Measurements from ENCODE around the gene ASPDH. TPM values are rescaled to one million over a fixed set of nuclear protein-coding genes. Genes with fewer than 3 reads are reported as not detected.

Gene ASPDH
- total RNA-seq, 1 donor from 2014 or later = not detected

- DNase-seq = no peak
Measured at GRCh38 chr19:50512999-50513745, 541 bp downstream of the ASPDH start.

- no peak for DNase-seq
Measured at GRCh38 chr19:50512112-50512998, 1.4 kb downstream of the ASPDH start.

- DNase-seq = peak; percentile 99
Measured at GRCh38 chr19:50511069-50511822, 2.5 kb downstream of the ASPDH start, which contains the start of gene JOSD2. Gene JOSD2, minus strand, starts transcription at chr19:50511191. Its CDS starts 760 bp downstream, at chr19:50510431.

- no peak for DNase-seq
Measured at GRCh38 chr19:50510700-50511068, 3.0 kb downstream of the ASPDH start.

GRCh38 chr19:50510121-50510670 is 3.5 kb downstream of the ASPDH start:
- no peak for DNase-seq

GRCh38 chr19:50509366-50509765 is 4.3 kb downstream of the ASPDH start:
- no peak for DNase-seq

GRCh38 chr19:50508843-50509190 is 4.9 kb downstream of the ASPDH start:
- no peak for DNase-seq

GRCh38 chr19:50507376-50507775 is 6.3 kb downstream of the ASPDH start:
- DNase-seq = no peak

- no peak for DNase-seq
Measured at GRCh38 chr19:50506700-50507099, 7.0 kb downstream of the ASPDH start.

- no peak for DNase-seq
Measured at GRCh38 chr19:50505856-50506611, 7.7 kb downstream of the ASPDH start.

GRCh38 chr19:50501568-50502475 is 11.9 kb downstream of the ASPDH start:
- no peak for DNase-seq

GRCh38 chr19:50501186-50501567 is 12.5 kb downstream of the ASPDH start:
- DNase-seq = no peak

- no peak for DNase-seq
Measured at GRCh38 chr19:50500753-50501151, 13.0 kb downstream of the ASPDH start.

- no peak for DNase-seq
Measured at GRCh38 chr19:50500060-50500752, 13.5 kb downstream of the ASPDH start.

- DNase-seq = no peak
Measured at GRCh38 chr19:50498219-50499056, 15.3 kb downstream of the ASPDH start.

- DNase-seq = no peak
Measured at GRCh38 chr19:50497022-50497405, 16.7 kb downstream of the ASPDH start.

- DNase-seq = no peak
Measured at GRCh38 chr19:50496189-50497021, 17.3 kb downstream of the ASPDH start.

GRCh38 chr19:50495020-50495531 is 18.6 kb downstream of the ASPDH start:
- DNase-seq = no peak

Measured in dermis blood vessel endothelial cell (primary cell).